ENCODE measurements around the gene STK33.
"Not testable (repeated sequence)": the region's sequence is repeated elsewhere in the genome, so short reads cannot be mapped to it uniquely, and the experiment has no call there.

The STK33 gene

GRCh38 chr11:8477151-8477550, 116.9 kb downstream of the STK33 start:
- TF ChIP-seq, protein P1, sequence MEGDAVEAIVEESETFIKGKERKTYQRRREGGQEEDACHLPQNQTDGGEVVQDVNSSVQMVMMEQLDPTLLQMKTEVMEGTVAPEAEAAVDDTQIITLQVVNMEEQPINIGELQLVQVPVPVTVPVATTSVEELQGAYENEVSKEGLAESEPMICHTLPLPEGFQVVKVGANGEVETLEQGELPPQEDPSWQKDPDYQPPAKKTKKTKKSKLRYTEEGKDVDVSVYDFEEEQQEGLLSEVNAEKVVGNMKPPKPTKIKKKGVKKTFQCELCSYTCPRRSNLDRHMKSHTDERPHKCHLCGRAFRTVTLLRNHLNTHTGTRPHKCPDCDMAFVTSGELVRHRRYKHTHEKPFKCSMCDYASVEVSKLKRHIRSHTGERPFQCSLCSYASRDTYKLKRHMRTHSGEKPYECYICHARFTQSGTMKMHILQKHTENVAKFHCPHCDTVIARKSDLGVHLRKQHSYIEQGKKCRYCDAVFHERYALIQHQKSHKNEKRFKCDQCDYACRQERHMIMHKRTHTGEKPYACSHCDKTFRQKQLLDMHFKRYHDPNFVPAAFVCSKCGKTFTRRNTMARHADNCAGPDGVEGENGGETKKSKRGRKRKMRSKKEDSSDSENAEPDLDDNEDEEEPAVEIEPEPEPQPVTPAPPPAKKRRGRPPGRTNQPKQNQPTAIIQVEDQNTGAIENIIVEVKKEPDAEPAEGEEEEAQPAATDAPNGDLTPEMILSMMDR (conservative IDR thresholded peaks at IDR 0.05; ENCODE audit: control insufficient read depth, insufficient read depth, low read depth, low read length), result no peak
- no peak for DNase-seq (ENCODE audit: low read depth)
- H3K4me3 ChIP-seq (ENCODE audit: control insufficient read depth, low read depth, low read length), result no peak overlapping the region

- DNase-seq (ENCODE audit: low read depth); H3K4me3 ChIP-seq (ENCODE audit: control insufficient read depth, low read depth, low read length): not testable (repeated sequence)
Measured at GRCh38 chr11:8467806-8468205, 126.2 kb downstream of the STK33 start.

- H3K4me3 ChIP-seq (ENCODE audit: control insufficient read depth, low read depth, low read length); DNase-seq (ENCODE audit: low read depth): not testable (repeated sequence)
Measured at GRCh38 chr11:8467356-8467755, 126.7 kb downstream of the STK33 start.

DNA sequence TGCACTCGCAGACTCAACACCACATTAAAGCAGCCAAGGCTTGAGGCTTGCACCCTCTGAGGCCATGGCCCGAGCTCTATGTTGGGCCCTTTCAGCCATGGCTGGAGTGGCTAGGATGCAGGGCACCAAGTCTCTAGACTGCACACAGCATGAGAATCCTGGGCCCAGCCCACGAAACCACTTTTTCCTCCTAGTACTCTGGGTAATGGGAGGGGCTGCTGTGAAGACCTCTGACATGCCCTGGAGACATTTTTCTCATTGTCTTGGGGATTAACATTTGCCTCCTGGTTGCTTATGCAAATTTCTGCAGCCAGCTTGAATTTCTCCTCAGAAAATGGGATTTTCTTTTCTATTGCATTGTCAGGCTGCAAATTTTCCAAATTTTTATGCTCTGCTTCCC, 127.1 kb downstream of the STK33 start:
- not testable (repeated sequence) for DNase-seq (ENCODE audit: low read depth); H3K4me3 ChIP-seq (ENCODE audit: control insufficient read depth, low read depth, low read length)

DNA sequence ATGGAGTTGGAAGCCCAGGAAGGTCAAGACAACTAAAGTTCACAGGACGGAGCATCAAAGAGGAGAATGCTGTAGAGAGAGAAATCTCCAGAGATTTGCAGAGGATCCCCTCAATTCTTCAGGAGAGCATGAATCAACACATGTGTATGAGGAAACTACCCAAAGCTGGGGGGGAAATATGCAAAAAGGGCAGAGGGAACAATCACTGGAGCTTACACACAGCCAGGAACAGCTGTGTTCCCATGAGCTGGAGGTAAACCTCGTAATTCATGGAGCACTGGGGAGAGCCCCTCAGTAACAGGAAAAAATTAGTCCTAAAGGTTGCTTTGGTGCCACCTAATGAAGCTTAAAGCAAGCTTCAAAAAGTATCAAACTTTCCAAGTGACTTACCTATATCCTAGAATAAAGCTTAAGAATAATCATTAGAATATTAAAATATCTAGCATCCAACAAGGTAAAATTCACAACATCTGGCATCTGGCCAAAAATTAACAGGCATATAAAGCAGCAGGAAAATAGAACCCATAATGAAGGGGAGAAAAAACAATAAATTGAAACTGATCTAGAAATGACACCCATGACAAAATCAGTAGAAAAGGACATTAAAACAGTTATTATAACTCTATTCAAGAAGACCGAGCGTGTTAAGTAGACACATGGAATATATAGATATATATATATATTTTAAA, 134.2 kb downstream of the STK33 start:
- H3K4me3 ChIP-seq (ENCODE audit: control insufficient read depth, low read depth, low read length), result no peak overlapping the region
- TF ChIP-seq, protein P1 (conservative IDR thresholded peaks at IDR 0.05; ENCODE audit: control insufficient read depth, insufficient read depth, low read depth, low read length), result no peak
- DNase-seq (ENCODE audit: low read depth), result no peak

- no peak overlapping the region for H3K4me3 ChIP-seq (ENCODE audit: control insufficient read depth, low read depth, low read length)
- no peak for DNase-seq (ENCODE audit: low read depth)
- TF ChIP-seq, protein P1 (conservative IDR thresholded peaks at IDR 0.05; ENCODE audit: control insufficient read depth, insufficient read depth, low read depth, low read length), result no peak
Measured at GRCh38 chr11:8442301-8442700, 151.7 kb downstream of the STK33 start.

DNA sequence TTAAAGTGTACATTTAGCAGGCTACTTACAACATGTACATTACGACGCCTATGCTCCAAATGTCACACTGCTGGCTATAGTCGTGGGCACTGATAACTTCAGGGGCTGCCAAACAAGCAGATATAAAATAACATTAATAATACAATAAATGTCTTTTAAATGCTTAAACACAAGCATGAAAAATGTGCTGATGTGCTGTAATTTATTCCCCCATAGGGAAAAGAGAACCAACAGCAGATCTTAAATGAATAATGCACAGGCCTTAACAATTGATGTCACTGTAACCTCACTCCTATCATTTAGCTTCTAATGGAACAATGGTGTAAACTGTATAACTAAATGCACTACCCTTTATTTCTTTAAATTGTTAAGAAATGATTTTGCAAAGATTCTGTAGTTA, 153.4 kb downstream of the STK33 start:
- TF ChIP-seq, protein P1 (conservative IDR thresholded peaks at IDR 0.05; ENCODE audit: control insufficient read depth, insufficient read depth, low read depth, low read length), result no peak
- no peak for DNase-seq (ENCODE audit: low read depth)
- H3K4me3 ChIP-seq (ENCODE audit: control insufficient read depth, low read depth, low read length), result no peak overlapping the region

- no peak overlapping the region for H3K4me3 ChIP-seq (ENCODE audit: control insufficient read depth, low read depth, low read length)
- DNase-seq (ENCODE audit: low read depth), result no peak
- TF ChIP-seq, protein P1 (conservative IDR thresholded peaks at IDR 0.05; ENCODE audit: control insufficient read depth, insufficient read depth, low read depth, low read length), result no peak
Measured at GRCh38 chr11:8429483-8429882, 164.5 kb downstream of the STK33 start.
